Caco-2 (cell line): ENCODE data around the gene MTHFD1L. TPM values are rescaled to one million over a fixed set of nuclear protein-coding genes. Genes with fewer than 3 reads are reported as not detected.

ENCODE experiments used
- BruUV-seq: library from RNA; stranded (reverse); fragments of 400-500 nt; replicated peaks from 2 replicates; lab custom pipeline; 2021; lab: Mats Ljungman, UMichigan
- CTCF ChIA-PET: fragments of 300-600 bp; sonication (Branson Sonifier 250); formaldehyde crosslinking; loops from one replicate; lab custom pipeline; 2022; ENCODE audit warnings: antibody characterized with exemption; lab: Charles Lee
- POLR2A ChIA-PET: fragments of 300-600 bp; sonication (Branson Sonifier 250); formaldehyde crosslinking; loops from one replicate; lab custom pipeline; 2022; ENCODE audit warnings: antibody characterized with exemption; lab: Charles Lee
- DNase-seq, 2 experiments: peaks; one replicate each; pipeline versions ENCODE4 v3.0.0 to v3.0.0-alpha.2; 2020 to 2022
- H3K27me3 ChIP-seq: replicated peaks from 2 replicates; pipeline ENCODE4 v1.6.0; 2011; ENCODE audit warnings: low read length; ENCODE audit not compliant: control insufficient read depth, insufficient read depth
- H3K36me3 ChIP-seq: 2 replicates; pipeline ENCODE4 v1.5.1; 2011; ENCODE audit warnings: low read length; ENCODE audit not compliant: control insufficient read depth, insufficient read depth
- H3K4me1 ChIP-seq: fragments of 250-450 bp; sonication (Bioruptor Pico); 2 replicates; pipeline ENCODE4 v1.5.1; 2020; ENCODE audit warnings: mild to moderate bottlenecking
- H3K4me3 ChIP-seq: 2 replicates; pipeline ENCODE4 v1.5.1; 2011; ENCODE audit warnings: low read depth, mild to moderate bottlenecking, control low read depth, low read length
- H3K9me3 ChIP-seq: fragments of 250-450 bp; sonication (Bioruptor Pico); 2 replicates; pipeline ENCODE4 v1.5.1; 2020; ENCODE audit warnings: mild to moderate bottlenecking, moderate library complexity
- H3K27ac Mint-ChIP-seq: one replicate; pipeline ENCODE4 v1.8.0; 2022; ENCODE audit warnings: mixed read lengths; ENCODE audit not compliant: unreplicated experiment
- H3K27me3 Mint-ChIP-seq: one replicate; pipeline ENCODE4 v1.8.0; 2022; ENCODE audit warnings: mixed read lengths; ENCODE audit not compliant: insufficient read depth, unreplicated experiment
- H3K36me3 Mint-ChIP-seq: one replicate; pipeline ENCODE4 v1.8.0; 2022; ENCODE audit warnings: mild to moderate bottlenecking, mixed read lengths; ENCODE audit not compliant: insufficient read depth, unreplicated experiment
- H3K4me1 Mint-ChIP-seq: one replicate; pipeline ENCODE4 v1.8.0; 2022; ENCODE audit warnings: low read depth, mixed read lengths; ENCODE audit not compliant: unreplicated experiment
- H3K4me3 Mint-ChIP-seq: one replicate; pipeline ENCODE4 v1.8.0; 2022; ENCODE audit warnings: mild to moderate bottlenecking, moderate library complexity, mixed read lengths; ENCODE audit not compliant: unreplicated experiment
- H3K9me3 Mint-ChIP-seq: one replicate; pipeline ENCODE4 v1.8.0; 2022; ENCODE audit warnings: mixed read lengths; ENCODE audit not compliant: unreplicated experiment
- intact Hi-C: fragments of 100-400 bp; cut with micrococcal nuclease; formaldehyde crosslinking; loops from one replicate; pipeline ENCODE4 v1.10.0; 2022; ENCODE audit not compliant: unreplicated experiment
- total RNA-seq: library from RNA; stranded (reverse); gene quantifications from 2 replicates; pipeline ENCODE4 v1.2.3, GENCODE V29; 2022
- TF ChIP-seq, protein P1 (sequence below), 2 experiments: fragments of 200-600 bp in 1 of 2; IDR thresholded peaks; 1 replicate in 1 of 2; 2 replicates in 1 of 2; pipeline versions ENCODE4 v1.5.1 to v1.8.0; 2011 to 2022; ENCODE audit warnings: antibody characterized with exemption in 1 of 2, control low read depth in 1 of 2, inconsistent platforms in 1 of 2, low read depth in 1 of 2, low read length in 1 of 2, mild to moderate bottlenecking in 1 of 2, moderate library complexity in 1 of 2; ENCODE audit not compliant: insufficient read depth in 1 of 2, severe bottlenecking in 1 of 2, unreplicated experiment in 1 of 2

Gene MTHFD1L
- total RNA-seq, 1 experiment from 2014 or later = 102 TPM

DNA sequence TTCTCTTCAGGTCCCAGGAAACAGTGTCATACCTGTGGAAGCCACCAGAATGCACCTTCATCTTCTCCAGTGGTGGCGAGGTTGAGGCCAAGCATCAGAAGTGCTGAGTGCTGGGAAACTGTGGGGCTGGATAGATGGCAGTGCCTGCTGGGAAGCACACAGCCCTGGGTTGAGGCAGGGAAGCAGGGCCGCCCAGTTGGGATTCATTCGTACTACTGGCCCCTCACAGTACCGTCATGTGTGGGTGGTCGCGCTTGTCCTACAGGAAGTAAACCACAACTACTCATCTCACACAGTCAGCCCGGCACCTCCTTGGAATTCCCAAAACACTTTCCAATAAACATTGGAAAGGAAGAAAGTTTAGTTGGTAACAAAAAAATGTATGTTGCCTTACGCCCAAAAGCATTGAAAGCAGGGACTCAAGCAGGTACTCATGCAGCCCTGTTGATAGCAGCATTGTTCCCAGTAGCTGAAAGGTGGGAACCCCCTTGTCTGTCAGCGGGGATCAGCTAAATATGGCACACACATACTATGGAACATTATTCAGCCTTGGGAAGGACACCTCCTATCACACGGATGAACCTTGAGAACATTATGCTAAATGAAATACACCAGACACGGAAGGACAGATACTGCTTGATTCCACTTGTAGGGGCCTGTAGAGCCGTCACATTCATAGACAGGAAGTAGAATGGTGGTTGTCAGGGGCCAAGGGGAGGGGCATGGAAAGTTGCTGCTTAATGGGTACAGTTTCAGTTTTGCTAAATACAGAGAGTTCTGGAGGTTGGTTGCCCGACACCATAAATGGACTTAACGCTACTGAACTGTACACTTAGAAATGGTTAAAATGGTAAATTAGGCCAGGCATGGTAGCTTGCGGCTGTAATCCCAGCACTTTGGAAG is 162.7 kb downstream of the MTHFD1L start:
- no peaks in the 10 kb centered on the region for H3K27me3 Mint-ChIP-seq
- Histone ChIP-seq H3K9me3 (no peaks in the 10 kb centered on the region), H3K4me3 (no peak overlapping the region), H3K27me3 (no peaks in the 10 kb centered on the region), H3K4me1 (no peaks in the 10 kb centered on the region), H3K36me3 (no peaks in the 10 kb centered on the region; the same call in 1 of the 2 replicates)
- H3K9me3 Mint-ChIP-seq = no peaks in the 10 kb centered on the region
- intact Hi-C loops = no loop called here
- no peak overlapping the region for H3K4me3 Mint-ChIP-seq
- H3K4me1 Mint-ChIP-seq = no peaks in the 10 kb centered on the region
- no peak overlapping the region for H3K27ac Mint-ChIP-seq
- ChIA-PET CTCF (interaction anchor here (1.0 kb wide), 1 partner anchor 14 kb away, joined by 3 read pairs; no protein-coding TSS in a partner anchor), POLR2A (no interaction called here)
- H3K36me3 Mint-ChIP-seq = peaks cover 50% of the 10 kb centered on the region
- TF ChIP-seq, protein P1, sequence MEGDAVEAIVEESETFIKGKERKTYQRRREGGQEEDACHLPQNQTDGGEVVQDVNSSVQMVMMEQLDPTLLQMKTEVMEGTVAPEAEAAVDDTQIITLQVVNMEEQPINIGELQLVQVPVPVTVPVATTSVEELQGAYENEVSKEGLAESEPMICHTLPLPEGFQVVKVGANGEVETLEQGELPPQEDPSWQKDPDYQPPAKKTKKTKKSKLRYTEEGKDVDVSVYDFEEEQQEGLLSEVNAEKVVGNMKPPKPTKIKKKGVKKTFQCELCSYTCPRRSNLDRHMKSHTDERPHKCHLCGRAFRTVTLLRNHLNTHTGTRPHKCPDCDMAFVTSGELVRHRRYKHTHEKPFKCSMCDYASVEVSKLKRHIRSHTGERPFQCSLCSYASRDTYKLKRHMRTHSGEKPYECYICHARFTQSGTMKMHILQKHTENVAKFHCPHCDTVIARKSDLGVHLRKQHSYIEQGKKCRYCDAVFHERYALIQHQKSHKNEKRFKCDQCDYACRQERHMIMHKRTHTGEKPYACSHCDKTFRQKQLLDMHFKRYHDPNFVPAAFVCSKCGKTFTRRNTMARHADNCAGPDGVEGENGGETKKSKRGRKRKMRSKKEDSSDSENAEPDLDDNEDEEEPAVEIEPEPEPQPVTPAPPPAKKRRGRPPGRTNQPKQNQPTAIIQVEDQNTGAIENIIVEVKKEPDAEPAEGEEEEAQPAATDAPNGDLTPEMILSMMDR (IDR thresholded peaks at IDR 0.05; ENCODE audit: insufficient read depth in 1 of 2, low read depth in 1 of 2, low read length in 1 of 2, severe bottlenecking in 1 of 2, unreplicated experiment in 1 of 2) = no peak
- no TSS peak for BruUV-seq
- no peak for DNase-seq

DNA sequence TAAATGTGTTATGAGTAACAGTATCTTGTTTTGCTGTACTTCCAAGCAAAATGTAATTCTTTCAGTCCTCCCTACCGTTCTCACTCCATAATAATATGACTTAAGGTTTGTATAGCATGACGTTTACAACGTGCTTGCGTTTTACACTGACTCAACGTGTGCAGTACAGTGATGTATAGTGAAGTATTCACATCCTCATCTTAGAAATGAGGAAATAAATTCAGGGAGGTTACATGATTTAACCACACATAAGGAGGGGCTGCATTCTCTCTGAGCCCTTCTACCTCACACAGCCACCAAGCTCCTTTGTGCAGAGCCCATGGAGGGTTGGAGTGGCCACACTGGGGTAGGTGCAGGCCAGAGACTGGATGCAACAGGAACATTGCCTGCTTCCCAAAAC is 164.5 kb downstream of the MTHFD1L start:
- Mint-ChIP-seq H3K27ac (no peak overlapping the region), H3K36me3 (peaks cover 45% of the 10 kb centered on the region), H3K9me3 (no peaks in the 10 kb centered on the region), H3K4me1 (no peaks in the 10 kb centered on the region), H3K4me3 (no peak overlapping the region), H3K27me3 (no peaks in the 10 kb centered on the region)
- CTCF ChIA-PET = no interaction called here
- intact Hi-C loops = no loop called here
- BruUV-seq = no TSS peak
- no peaks in the 10 kb centered on the region for H3K4me1 ChIP-seq
- POLR2A ChIA-PET = no interaction called here
- H3K9me3 ChIP-seq = no peaks in the 10 kb centered on the region
- no peak overlapping the region for H3K4me3 ChIP-seq
- H3K36me3 ChIP-seq = no peaks in the 10 kb centered on the region; the same call in 1 of the 2 replicates
- DNase-seq = no peak
- no peaks in the 10 kb centered on the region for H3K27me3 ChIP-seq
- TF ChIP-seq, protein P1 (IDR thresholded peaks at IDR 0.05; ENCODE audit: insufficient read depth in 1 of 2, low read depth in 1 of 2, low read length in 1 of 2, severe bottlenecking in 1 of 2, unreplicated experiment in 1 of 2) = no peak

DNA sequence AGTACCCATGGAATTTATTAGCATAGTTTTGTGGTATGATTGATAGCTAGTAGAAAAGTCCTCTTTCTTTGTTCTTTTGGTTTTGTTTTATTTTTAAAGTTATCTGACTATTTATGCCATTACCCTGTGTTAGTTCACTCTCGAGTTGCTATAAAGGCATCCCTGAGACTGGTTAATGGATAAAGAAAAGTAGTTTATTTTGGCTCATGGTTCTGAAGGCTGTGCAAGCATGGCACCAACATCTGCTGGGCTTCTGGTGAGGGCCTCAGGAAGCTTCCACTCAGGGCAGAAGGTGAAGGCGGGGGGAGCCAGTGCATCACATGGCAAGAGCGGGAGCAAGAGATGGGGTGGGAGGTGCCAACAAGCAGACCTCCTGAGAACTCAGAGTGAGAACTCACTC is 166.5 kb downstream of the MTHFD1L start:
- DNase-seq = no peak
- Histone ChIP-seq H3K36me3 (no peaks in the 10 kb centered on the region; the same call in 1 of the 2 replicates), H3K9me3 (no peaks in the 10 kb centered on the region), H3K4me3 (no peak overlapping the region), H3K27me3 (no peaks in the 10 kb centered on the region), H3K4me1 (no peaks in the 10 kb centered on the region)
- peaks cover 35% of the 10 kb centered on the region for H3K36me3 Mint-ChIP-seq
- ChIA-PET CTCF (no interaction called here), POLR2A (no interaction called here)
- H3K4me3 Mint-ChIP-seq = no peak overlapping the region
- H3K9me3 Mint-ChIP-seq = no peaks in the 10 kb centered on the region
- no peak overlapping the region for H3K27ac Mint-ChIP-seq
- TF ChIP-seq, protein P1 (IDR thresholded peaks at IDR 0.05; ENCODE audit: insufficient read depth in 1 of 2, low read depth in 1 of 2, low read length in 1 of 2, severe bottlenecking in 1 of 2, unreplicated experiment in 1 of 2) = no peak
- intact Hi-C loops = no loop called here
- H3K4me1 Mint-ChIP-seq = no peaks in the 10 kb centered on the region
- H3K27me3 Mint-ChIP-seq = no peaks in the 10 kb centered on the region
- BruUV-seq = no TSS peak
